Measurements from ENCODE around the gene GPR87.

The GPR87 gene

GRCh38 chr3:151316267-151316991 is at the start of gene GPR87:
GPR87 (minus strand) TSS chr3:151316820; CDS start chr3:151300100, 16,720 bp downstream.
- DNase-seq (ENCODE audit: low read depth in 2 of 2), result peak in 1 of 2 donors; percentile 33

DNA sequence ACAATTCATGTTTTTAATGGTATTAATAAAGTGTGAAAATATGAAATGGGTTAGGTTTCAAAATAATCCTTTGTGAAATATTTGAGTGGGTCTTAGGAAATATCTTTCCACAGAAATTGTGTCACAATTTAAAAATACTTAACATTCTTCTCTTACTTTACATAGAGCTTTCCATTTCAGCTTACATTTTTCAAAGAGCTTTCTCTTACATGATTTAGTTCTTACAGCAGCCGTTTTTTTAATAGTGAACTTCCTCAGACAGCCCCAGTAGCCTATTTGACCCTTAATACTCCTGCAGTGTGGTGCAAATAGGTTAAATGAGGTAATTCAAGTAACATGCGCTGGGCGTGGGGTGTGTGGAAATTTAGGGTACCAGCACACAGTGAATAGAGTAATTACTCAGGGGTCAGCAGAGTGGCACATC is 46.1 kb upstream of the GPR87 start:
- DNase-seq (ENCODE audit: low read depth in 2 of 2), result no peak

DNA sequence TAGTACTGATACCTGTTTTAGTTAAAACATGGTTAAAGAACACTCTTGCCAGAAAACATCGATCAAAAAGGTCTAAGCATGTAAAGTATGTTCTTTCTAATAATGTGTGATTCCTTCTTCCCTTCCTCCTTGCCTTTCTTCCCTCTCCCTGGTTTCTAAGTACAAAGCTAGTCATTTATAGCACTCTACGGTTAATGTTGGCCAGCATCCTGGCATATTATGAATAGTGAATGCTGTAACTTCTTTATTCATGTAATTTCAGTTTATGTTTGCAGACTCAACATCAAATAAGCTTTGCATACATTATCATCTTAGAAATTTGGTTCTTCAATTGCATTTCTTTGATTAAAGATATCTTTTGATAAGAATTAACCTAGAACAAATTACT is 40.8 kb upstream of the GPR87 start:
- no peak for DNase-seq (ENCODE audit: low read depth in 2 of 2)

- no peak for DNase-seq (ENCODE audit: low read depth in 2 of 2)
These were observed 40.3 kb upstream of the GPR87 start for GRCh38 chr3:151356794-151357462.

- DNase-seq (ENCODE audit: low read depth in 2 of 2), result no peak
These were observed 35.0 kb upstream of the GPR87 start for GRCh38 chr3:151351648-151352047.

GRCh38 chr3:151351219-151351618 is 34.6 kb upstream of the GPR87 start:
- no peak for DNase-seq (ENCODE audit: low read depth in 2 of 2)

DNA sequence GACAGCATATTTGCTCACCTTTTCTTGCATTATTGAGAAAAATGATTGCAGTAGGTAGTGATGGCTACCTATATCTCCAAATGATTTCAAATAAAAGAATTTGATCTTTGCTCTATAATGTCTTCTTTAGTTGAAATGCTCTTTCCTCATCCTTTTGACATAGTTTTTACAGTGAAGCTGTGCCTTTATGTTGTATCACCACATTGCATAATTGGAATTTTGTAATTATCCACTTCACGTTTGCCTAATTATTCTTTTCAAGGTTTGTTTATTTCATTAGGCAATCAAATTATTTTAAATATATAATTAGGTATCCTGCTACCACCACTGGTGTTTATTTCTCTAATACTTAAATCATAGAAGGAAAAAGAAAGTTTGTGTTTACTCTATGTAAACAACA is 34.0 kb upstream of the GPR87 start:
- DNase-seq (ENCODE audit: low read depth in 2 of 2), result no peak

GRCh38 chr3:151347432-151347831 is 30.8 kb upstream of the GPR87 start:
- no peak for DNase-seq (ENCODE audit: low read depth in 2 of 2)

- no peak for DNase-seq (ENCODE audit: low read depth in 2 of 2)
These were observed 29.7 kb upstream of the GPR87 start for GRCh38 chr3:151346292-151346691.

GRCh38 chr3:151345859-151346258 is 29.2 kb upstream of the GPR87 start:
- DNase-seq (ENCODE audit: low read depth in 2 of 2), result no peak

DNA sequence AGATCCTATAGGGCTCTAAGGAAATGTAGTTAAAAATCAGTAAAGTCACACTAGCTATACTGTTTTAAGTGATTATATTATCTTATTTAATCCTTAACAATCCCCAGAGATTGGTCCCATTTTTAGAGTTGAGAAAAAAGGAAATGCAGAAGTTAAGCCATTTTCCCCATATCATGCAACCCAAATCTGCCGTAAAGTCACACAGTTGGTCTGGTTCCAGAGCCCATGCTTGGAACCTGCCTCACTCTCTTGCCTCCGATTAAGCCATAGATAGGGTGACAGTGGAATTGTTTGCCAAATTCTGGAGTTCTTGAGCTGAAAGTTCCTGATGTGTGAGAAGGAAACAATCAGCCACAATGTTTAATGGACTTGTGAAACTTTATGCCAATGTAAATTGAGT is 15.1 kb upstream of the GPR87 start:
- DNase-seq (ENCODE audit: low read depth in 2 of 2), result no peak

- no peak for DNase-seq (ENCODE audit: low read depth in 2 of 2)
These were observed 14.3 kb upstream of the GPR87 start for GRCh38 chr3:151330899-151331298.

GRCh38 chr3:151330379-151330778 is 13.8 kb upstream of the GPR87 start:
- DNase-seq (ENCODE audit: low read depth in 2 of 2), result no peak

- DNase-seq (ENCODE audit: low read depth in 2 of 2), result no peak
These were observed 12.7 kb upstream of the GPR87 start, which contains the start of gene P2RY13 for GRCh38 chr3:151329363-151329762. P2RY13 (minus strand) TSS chr3:151329549; CDS start chr3:151329528, 21 bp downstream.

GRCh38 chr3:151328298-151328995 is 11.8 kb upstream of the GPR87 start:
- DNase-seq (ENCODE audit: low read depth in 2 of 2), result no peak

- DNase-seq (ENCODE audit: low read depth in 2 of 2), result no peak
These were observed 11.1 kb upstream of the GPR87 start for GRCh38 chr3:151327571-151328198.

GRCh38 chr3:151322511-151322910 is 5.9 kb upstream of the GPR87 start:
- DNase-seq (ENCODE audit: low read depth in 2 of 2), result no peak

- DNase-seq (ENCODE audit: low read depth in 2 of 2), result no peak
These were observed 4.9 kb upstream of the GPR87 start for GRCh38 chr3:151321526-151321925.

DNA sequence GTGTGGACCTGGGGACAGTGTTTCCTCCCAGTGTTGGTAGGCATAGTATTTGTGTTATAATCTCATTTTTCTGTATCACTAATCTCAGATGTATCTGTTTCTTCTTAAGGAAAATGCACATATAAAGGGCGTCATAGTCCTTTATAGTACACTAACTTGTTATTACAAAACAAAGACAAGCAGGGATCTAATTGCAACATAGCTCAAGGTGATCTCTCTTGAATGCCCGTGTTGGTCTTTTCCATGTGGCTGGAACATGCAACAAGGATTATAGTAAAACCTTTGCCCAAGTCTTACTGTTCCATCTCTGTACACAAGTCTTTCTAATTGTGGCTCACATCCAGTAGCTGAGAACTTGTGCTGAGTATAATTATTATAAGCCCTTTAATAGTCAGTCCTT is 3.5 kb upstream of the GPR87 start:
- DNase-seq (ENCODE audit: low read depth in 2 of 2), result no peak

DNA sequence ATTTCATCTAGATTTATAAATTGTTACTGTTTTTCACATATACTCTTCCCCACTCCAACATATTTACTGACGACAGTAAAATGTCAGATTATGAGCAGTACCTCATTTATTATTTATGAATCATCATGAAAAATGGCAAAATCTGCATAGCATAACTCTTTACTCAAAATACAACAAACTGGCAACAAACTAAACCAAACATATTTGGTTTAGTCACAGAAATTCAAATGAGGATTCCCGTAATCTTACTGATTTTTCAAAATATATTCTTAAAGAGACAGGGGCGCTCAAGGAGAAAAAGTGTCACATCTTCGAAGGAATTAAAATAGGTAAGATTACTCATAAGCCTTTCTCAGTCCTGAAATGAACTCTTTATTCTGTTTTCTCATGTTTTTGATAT is 3.0 kb upstream of the GPR87 start:
- no peak for DNase-seq (ENCODE audit: low read depth in 2 of 2)

DNA sequence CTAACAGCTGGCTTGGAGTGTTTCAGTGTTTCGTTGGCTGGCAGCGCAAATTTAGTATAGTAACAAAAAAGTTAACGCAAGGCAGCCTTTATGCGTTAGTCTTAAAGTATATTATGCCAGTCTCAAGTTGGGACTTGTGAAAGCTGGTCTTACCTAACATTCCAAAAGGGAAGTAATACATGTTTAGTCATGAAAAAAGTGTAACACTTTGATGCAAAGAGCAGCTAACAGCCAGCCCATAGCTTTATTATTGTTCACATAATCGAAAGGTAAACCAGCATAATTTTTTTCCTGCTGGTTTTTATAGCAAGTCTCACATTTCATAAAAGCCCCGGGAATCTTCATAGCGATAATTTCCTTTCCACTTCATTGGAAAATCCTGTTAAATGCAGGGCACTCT is 2.4 kb upstream of the GPR87 start:
- no peak for DNase-seq (ENCODE audit: low read depth in 2 of 2)

- DNase-seq (ENCODE audit: low read depth in 2 of 2), result no peak
These were observed 1.7 kb upstream of the GPR87 start for GRCh38 chr3:151318313-151318712.
